Peyer's patch (tissue), 4 donors: ENCODE measurements around the gene GTF3C1.

Source experiments
- CTCF ChIP-seq, 6 experiments: fragments of 450-650 bp in 4 of 6; fragments of 200-600 bp in 2 of 6; sonication (generic) in 1 of 6; IDR thresholded peaks; one replicate each; pipeline ENCODE4 v1.5.1; 2017 to 2019; ENCODE audit warnings: antibody characterized with exemption in 6 of 6, mild to moderate bottlenecking in 3 of 6, moderate library complexity in 1 of 6
- POLR2A ChIP-seq, 2 donors: fragments of 450-650 bp; IDR thresholded peaks; one replicate each; pipeline ENCODE4 v1.5.1; 2017; ENCODE audit warnings: antibody characterized with exemption in 2 of 2, mild to moderate bottlenecking in 2 of 2, moderate library complexity in 2 of 2

DNA sequence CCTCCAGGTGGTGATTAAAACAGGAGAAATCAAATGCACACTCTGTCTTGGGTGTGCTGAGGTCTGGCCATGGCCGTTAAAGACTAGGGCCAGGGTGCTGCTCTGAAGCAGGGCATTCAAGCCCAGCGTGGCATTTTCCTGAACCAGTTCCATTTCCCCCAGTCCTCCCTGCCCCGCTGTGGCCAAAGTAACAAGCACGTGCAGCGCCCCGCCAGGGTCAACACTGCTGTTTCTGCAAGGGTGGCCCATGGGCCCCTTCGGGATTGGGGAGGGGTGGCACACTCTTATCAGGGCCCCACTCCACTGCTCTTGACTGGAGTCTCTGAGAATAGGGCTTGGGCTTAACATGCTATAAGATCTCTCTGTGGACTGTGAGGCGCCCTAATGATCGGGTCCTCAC, 74.8 kb downstream of the GTF3C1 start:
- TF ChIP-seq POLR2A (IDR thresholded peaks at IDR 0.05) (no peak), CTCF (IDR thresholded peaks at IDR 0.05) (no peak)
